HG03060 (cell line): ENCODE data around the gene USP22.
"Not testable (repeated sequence)": the region's sequence is repeated elsewhere in the genome, so short reads cannot be mapped to it uniquely, and the experiment has no call there.

Source experiments
- ATAC-seq: cut with Tn5 transposase; IDR thresholded peaks from one replicate; pipeline ENCODE4 v1.9.1; 2021; ENCODE audit warnings: low read depth, moderate number of reproducible peaks; ENCODE audit not compliant: unreplicated experiment

The USP22 gene

DNA sequence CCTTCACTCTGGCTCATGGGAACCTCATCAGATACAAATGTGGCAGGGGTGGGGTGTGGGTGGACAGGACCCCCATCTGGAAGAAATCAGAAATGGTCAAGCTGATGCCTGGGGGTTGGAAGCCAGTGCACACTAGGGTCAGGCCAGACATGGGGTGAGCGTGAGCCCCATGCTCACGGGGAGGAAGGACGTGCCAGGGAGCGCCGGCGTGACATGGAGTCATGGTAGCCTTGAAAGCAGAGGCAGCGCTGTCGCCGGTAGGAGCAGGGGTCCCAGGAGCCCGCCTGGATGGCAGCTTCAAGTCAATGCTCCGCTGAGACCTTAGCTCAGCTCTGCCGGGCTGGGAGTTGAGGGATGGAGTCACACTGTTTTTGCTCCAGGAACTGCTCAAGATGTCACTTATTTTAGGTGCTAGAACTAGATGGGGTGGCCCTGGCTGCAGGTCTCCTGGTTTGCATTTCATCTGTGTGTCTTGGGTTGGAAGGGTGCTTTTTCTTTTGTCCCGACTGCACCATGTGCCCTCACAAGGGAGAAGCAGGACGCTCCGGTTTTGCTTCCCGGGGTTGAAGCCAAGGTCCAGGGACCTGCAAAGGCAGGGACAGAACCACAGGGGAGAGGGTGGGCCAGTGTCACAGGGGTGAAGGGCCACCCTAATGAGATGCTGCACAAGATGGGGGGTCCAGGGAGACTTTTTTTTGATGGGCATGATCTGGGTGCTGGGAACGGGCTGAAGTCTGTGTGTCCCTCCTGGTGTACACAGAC is 51.4 kb downstream of the USP22 start:
- no peak for ATAC-seq

DNA sequence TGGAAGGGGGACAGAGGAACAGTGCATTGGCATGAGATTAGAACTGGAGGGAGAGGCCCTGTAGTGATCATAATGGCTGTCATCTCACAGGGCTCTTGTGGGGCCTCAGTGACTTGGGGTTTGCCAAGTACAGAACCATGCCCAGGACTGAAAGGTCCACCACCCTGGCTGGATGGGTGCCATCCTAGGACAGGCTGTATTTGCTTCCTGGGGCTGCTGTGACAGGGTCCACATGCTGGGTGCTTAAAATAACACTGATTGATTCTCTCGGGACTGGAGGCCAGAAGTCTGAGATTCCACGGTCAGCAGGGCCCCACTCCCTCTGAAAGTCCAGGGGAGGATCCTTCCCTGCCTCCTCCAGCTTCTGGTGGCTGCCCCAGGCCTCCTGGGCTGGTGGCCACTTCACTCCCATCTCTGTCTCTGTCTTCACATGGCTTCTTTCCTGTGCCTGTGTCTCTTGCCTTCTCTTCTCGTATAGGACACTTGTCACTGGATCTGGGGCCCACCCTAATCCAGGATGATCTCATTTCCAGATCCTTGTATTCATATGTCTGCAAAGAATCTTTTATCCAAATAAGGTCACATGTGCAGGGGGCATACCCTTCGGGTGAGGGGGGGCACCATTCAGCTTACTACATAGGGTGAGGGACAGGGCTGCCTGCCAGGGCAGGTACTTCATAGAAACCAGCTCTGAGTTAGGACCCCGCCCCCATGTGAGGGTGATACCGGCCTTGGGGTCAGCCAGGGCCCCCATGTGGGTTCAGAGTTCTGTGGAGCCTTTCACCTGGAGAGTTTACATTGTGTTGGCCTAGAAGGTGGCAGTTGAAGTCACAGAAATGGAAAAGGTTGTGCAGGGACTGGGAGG is 52.6 kb downstream of the USP22 start:
- no peak for ATAC-seq

DNA sequence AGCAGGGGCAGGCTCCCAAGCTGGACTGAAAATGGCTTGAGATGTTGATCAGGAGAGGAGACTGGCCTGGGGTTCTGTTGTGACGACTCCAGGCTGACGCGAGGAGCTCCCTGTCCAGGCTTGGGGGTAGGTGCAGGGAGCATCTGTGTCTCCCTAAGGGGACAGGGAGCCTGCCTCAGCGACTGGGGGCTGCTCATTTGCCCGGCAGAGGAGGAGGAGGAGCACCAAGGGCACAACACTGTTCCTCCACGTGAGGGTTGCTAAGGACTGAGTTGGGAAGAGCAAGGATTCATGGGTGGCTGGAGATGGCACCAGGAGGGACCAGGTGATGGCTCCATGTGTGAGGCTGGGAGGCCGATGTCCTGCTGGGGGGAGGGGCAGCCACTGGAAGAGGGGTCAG is 53.3 kb downstream of the USP22 start:
- ATAC-seq = no peak

DNA sequence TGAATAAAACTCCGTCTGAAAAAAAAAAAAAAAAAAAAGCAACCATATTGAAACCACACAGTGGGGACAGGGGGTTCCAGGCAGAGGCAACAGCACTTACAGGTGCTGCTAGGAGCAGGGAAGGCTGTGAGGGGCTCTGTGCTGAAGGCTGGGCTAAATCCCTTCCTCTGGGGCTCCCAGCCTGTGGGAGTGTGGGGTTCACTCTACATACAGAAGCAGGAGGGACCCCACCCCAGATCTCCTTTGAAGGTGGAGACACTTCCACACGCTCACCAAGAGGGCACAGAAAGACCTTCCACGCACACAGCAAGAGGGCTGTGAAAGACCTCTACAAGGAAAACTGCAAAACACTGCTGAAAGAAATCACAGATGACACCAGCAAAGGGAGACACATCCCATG is 53.9 kb downstream of the USP22 start:
- ATAC-seq = no peak

DNA sequence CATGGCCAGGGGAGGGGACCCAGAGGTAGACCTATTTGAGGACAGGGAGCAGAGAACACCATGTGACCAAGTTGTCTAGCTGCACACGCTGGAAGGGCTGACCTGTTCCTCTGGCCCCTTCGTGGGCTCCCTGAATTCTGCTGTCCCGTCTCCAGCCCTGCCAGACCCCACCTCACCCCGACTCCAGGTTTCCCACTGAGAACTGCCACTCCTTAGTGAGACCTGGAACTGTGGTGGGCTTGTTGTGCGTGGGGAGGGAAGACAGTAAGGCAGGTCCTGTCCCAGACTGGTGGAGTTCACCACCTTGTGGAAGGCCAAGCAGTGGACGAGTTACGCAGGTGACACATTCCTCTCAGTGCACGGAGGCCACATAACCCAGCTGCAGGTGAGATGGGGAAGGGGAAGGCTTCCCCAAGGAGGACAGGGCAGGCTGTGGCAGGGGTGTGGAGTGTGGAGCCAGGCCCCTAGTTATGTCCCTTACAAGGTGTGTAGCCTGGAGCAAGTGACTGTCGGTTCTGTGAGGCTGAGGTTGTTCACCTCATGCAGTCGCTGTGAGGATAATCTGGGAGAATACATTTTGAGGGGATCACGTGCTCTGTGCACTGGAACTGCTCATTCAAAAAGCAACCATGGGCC is 54.7 kb downstream of the USP22 start:
- no peak for ATAC-seq

DNA sequence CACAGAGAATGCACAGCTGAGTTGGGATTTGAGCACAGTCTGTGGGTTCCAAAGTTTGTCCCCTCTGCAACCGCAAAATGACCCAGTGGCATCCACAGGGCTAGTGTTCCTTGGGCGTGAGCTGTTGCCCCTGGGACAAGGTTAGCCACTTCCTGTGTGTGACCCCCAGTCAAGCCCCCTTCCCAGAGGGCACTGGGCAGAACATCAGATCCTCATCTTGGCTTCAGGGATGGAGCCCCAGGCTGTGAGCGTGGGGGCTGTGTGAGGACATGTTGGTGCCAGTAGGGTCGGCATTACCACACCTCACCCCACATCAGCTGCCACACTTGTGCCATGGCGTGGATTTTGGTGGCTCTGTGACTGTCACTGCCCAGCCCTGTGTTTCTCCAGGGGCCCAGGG is 55.3 kb downstream of the USP22 start:
- ATAC-seq = no peak

DNA sequence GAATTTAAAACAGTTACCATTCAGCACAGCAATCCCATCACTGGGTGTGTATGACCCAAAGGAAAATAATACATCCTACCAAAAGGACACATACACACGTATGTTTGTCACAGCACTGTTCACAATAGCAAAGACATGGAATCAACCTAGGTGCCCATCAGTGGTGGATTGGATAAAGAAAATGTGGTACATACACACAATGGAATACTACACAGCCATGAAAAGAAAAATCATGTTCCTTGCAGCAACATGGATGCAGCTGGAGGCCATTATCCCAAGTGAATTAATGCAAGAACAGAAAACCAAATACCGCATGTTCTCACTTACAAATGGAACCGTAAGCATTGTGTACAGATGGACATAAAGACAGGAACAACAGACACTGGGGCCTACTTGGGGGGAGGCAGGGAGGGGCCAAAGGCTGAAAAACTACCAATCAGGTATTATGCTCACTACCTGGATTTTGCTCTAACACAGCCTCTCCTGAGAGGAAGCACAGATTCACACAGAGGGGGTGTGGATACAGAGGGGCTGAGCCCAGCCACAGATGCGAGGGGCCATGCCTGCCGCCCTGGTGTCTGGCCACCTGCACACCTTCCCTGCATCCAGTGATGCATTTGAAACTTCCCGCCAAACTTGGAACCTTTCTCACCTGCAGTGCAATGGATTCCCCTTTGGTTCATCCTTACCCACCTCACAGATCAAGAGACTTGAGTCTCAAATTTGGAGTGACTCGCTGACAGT is 55.9 kb downstream of the USP22 start:
- ATAC-seq = no peak

DNA sequence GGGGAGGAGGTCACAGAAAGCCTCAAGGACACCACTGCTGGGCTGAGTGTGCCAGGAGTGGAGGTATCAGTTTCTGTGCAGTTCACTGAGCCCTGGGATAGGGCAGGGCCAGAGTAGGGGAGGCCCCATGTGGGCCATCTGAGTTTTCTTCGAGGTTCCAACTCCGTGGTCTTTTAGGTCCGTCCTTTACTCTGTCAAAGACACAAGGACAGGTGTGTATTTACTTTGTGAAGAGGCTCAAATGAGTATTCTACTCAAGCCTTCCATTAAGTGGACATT is 59.5 kb downstream of the USP22 start:
- ATAC-seq = no peak

DNA sequence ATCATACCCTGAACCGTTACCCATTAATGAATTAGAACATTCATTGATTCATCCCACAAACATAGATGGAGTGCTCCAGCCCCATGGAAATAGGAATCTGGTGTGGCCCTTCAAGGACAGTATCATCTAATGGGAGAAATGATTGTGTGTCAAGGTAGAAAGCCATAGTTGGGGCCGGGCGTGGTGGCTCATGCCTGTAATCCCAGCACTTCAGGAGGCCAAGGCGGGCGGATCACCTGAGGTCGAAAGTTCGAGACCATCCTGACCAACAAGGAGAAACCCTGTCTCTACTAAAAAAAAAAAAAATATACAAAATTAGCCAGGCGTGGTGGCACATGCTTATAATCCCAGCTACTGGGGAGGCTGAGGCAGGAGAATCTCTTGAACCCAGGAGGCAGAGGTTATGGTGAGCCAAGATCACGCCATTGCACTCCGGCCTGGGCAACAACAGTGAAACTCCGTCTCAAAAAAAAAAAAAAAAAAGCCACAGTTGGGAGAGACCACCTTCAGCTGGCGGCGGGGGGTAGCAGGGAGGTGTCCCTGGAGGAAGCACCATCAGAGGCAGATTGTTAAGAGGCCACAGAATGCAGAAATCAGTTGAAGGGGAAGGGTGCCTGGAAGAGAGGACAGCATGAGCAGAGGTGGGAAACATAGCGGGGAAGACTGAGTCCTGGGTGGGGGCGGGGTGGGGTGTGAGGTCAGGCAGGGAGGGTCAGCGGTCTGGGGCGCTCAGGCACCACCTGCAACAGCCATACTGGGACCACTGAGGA is 60.0 kb downstream of the USP22 start:
- ATAC-seq = no peak

DNA sequence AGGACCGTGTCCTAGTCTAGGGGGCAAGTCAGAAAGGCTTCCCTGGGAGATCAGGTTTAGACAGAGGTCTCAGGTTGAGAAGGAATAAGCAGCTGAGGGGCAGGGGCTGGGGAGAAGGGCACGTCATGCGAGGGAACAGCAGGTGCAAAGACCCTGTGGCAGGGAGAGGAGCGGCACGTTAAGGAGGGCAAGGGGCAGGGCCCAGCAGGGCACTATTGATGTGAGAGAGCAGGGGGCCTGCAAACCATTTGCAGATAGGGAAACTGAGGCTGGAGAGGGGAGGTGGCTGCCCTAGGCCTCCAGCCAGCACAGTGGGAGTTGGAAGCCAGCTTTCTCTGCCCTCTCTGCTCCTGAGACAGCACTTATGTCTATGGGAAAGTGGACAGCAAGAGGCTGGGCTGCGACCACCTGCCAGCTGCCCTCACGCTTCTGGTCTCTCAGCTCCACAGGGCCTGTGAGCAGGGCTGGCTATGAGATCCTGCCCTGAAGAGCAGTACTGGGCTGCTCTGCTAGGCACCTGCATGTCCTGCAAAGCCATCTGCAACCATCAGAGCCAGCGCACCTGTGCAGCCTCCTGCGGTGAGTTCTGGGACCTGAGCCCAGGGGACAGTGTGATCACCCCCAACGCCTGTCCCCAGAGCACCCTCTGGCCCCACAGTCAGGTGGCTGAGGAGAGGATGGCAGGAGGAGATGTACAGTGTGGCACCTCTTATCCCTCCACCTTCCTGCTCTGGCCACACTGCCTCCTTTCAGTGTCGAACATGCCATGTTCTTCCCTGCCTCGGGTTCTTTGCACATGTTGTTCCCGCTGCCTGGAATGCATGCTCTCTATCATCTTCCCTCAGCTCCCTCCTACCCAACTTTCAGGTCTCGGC is 61.5 kb downstream of the USP22 start:
- ATAC-seq = no peak

DNA sequence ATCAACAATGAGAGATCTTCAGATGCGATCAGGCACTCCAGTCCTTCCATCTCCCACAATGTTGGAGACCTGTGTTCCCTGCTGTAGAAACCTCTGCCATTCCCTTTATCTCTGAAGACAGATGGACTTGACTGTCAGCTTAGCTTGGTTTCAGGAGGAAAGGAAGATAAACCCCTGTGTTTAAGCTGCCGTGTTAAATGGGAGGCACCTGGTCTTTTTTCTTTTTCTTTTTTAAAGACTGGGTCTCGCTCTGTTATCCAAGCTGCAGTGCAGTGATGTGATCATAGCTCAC is 63.1 kb downstream of the USP22 start:
- no peak for ATAC-seq

DNA sequence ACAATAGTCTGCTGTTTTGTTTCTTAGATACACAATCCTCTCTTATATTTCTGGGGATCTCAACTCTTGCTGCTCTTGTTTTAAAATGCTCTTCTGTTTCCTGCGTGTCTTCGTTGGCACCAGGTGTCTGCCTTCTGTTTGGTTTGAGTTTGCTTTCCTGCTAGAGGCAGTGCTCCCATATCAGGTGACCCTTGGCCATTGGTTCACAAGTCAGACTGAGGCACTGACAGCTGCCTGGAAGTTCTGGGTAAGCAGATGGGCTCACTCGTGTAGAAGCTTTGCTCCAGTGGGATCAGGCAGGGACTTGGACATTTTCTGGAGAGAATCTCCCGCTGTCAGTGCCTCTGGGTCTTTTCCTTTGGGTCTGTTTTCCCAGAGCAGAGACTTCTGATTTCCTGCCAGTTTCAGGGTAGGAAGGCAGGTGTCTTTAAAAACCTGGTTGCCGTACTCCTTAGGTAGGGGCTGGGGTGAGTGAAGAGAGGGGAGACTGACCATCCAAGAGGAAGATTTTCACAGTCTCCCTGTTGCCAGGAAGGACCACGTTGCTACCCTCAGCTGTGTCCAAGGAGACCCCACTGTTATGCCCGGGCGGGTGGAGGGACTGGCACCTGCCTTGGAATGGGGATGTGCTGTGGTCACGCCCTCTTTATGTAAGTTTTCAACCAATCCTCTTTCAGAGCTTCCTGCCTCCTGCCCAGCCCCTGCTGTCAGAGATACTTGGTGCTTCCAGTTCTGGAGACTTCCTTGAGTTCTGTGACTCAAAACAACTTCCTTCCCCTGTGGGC is 63.6 kb downstream of the USP22 start:
- not testable (repeated sequence) for ATAC-seq

DNA sequence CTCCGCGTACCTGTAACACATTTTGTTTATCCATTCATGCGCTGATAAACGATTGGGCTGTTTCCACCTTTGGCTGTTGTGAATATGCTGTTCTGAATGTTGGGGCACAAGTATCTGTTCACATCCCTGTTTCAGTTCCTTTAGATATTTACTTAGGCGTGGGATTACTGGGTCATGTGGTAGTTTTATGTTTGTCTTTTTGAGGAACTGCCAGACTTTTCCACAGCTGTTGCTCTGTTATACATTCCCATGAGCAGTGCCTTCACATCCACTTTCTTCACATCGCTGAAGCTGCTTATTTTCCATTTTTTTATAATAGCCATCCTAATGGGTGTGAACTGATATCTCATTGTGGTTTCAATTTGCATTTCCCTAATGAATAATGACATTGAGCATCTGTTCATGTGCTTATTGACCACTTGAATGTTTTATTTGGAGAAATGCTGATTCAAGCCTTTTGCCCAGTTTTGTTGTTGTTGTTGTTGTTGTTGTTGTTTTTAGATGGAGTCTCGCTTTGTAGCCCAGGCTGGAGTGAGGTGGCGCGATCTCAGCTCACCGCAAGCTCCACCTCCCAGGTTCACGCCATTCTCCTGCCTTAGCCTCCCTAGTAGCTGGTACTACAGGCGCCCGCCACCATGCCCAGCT is 65.1 kb downstream of the USP22 start:
- ATAC-seq = not testable (repeated sequence)

DNA sequence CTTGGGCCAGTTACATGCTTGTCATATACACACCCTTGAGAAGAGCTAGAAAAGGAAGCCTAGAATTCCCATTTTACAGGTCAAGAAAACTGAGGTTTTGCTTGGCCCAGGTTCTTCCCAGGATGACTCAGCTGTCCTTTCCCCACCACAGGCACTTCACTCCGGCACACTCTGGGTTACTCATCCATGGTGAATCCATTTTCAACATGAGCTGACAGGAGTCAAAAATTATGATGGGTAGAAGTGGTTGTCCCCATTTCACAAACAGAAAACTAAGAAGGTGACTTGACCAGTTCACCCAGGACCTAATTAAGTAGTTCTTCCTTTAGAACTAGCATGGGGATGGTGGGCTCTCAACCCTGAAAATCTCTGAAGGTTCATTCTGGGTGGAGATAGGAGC is 67.2 kb downstream of the USP22 start:
- ATAC-seq = no peak

DNA sequence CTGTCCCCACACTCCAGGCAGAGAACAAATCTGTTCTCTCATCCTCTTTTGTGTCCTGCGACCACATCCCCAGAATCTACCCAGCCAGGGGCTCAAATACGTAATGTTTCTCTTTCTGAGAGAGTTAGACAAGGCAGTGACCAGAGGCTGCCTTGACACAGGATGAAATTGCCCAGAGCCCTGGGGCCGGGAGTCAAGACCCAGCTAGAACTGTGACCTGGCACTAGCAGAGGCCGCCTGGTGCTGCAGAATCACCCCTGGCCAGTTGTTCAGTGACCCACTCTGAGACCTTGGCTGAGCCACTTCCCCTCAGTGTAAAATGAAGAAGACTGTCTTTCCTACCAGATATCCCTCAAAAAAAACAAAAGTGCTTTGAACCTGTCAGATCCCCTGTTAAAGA is 72.5 kb downstream of the USP22 start:
- no peak for ATAC-seq

DNA sequence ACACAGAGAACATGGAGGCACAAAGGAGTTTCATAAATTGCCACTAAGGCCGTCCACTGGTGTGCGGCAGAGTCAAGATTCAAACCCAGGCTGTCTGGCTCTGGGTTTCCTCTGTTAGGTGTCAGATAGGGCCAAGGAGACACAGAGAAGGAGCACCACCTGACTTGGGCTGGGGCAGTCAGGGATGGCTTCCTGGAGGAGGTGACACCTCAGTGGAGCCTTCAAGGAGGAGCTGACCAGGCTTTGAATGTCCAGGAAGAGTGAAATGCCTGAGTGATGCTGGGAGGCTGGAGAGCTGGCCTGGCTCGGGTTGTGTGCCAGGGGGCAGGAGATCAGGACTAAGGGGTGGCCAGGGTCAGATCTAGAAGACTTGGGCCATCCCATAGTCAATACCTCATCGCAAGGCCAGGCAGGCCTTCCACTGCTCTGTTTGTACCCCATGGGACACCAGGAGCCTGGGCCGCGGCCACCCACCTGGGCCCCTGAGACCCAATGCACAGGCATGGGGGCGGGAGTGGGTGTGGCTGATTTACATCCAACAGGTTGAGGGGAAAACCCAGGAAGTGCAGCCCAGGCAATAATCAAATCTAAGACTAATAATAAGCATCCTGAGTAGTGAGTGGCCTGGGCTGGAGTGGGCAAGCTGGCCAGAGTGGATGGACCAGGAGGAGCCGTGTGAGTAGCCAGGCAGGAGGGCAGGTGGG is 73.7 kb downstream of the USP22 start:
- no peak for ATAC-seq

DNA sequence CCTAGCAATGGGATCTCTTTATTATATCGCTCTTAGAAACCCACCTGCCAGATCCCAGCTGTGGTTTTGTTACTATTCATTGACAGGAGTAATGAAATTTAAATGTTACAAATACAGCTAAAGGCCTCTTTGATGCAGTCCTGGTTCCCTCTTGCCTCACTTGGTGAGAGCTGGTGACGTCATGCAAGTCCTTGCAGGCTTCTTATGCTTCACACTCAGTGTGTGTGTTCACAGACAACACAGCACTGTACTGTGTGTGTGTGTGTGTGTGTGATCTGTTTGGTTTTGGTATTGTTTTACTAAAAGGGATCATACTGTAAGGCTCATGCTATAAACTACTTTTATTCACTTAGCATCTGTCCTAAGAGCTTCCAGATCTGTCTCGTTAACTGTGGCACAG is 75.0 kb downstream of the USP22 start:
- ATAC-seq = no peak

DNA sequence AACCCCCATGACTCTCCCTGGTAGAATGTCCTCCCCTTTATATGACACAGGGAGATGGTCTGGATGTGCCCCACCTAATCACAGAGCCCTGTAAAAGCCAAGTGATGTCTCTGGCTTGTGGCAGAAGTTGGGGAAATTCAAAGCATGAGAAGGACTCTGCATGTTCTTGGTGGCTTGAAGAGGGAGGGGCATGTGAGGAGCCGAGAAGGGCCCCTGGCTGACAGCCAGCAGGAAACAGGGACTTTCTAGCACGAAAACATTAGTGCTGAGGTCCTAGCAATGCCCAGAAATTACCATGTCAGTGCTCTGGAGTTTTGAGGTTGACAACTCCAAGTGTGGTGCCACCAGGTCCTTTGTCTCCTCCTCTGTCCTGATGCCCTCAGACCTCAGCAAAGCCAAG is 75.9 kb downstream of the USP22 start:
- ATAC-seq = no peak
